ENCODE measurements around the gene KIAA1671.

The KIAA1671 gene

DNA sequence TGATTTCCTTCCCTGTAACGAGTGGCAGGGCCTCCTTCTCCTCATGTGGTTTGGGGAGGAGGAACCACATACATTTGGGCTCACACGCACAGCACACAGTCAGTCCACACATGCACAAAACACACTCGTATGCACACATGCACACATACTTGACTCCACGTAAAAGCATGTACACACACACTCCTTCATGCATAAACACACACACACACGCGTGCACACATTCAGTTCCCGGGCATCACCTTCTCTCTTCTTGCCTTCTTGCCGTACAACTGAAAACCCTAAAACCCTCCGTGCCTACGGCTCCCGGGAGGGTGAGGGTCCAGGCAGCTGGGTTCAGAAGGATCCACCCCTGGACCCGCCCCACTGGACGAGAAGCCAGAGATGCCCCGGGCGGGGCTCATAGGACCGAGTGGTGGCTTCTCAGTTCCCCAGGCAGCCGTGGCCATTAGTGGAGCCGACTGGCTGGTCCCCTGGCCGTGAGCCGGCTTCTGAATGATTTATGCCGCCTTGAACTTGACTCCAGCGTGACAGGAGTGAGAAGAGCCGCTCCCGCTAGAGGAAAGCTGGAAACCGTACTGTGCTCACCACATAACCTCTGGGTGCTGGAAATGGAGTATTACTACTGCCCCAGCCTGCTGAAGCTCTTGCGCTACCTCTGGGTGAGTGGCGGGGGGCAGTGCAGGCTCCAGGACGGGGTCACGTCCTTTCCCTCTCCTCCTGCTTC is 117.4 kb downstream of the KIAA1671 start:
- no peak for DNase-seq

DNA sequence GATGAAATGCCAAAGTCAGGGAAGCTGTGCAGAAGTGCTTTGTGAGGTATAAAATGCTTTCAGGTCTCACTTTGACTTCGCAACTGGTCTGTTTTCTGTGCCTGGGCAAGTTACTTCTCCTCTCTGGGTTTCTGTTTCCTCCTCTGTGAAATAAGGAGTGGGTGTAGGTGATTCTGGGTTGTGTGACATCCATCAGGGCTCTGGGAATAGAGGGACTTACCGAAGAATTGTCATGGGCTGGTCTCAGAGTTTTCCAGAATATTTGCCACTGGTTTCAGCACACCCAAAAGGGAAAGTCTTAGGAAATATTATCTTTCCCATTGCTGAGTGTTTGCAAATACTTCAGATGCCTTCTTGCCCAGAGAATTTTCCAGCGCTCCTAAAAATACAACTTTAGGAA is 118.4 kb downstream of the KIAA1671 start:
- no peak for DNase-seq

DNA sequence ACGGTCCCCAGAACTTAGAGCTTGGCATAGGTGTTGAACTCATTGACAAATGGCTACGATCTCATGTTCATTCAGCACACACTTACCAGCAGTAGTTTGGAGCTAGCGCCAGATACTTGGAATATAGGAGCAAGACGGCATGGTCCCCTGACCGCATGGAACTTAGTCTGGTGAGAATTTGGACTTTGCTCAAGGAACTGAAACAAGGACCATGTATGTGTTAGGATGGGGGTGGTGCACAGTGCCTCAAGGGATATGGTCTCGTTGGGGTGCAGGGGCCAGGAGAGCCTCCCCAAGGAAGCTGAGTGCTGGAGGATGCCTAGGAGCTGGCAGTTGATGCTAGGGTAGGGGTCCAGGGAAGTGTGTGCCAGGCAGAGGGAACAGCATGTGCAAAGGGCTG is 119.2 kb downstream of the KIAA1671 start:
- DNase-seq: no peak

DNA sequence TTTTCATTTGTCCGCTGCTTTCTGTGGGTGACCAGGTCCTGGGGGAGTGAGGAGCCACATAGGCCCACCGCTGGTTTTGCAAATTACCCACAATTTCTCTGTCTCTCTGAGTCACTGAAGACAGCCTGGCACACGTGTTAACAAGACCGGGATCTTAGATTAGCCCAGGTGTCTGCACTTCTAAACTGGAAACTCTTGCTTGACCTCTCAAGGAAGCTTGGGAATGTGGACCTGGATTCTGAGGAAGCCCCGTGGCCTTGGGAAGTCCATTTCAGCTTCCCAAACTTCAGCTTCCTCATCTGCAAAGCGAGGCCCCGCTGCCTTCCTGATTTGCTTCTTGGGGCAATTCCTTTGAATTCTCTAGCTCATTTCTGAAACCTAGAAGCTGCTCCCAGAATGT is 119.9 kb downstream of the KIAA1671 start:
- DNase-seq: no peak

DNA sequence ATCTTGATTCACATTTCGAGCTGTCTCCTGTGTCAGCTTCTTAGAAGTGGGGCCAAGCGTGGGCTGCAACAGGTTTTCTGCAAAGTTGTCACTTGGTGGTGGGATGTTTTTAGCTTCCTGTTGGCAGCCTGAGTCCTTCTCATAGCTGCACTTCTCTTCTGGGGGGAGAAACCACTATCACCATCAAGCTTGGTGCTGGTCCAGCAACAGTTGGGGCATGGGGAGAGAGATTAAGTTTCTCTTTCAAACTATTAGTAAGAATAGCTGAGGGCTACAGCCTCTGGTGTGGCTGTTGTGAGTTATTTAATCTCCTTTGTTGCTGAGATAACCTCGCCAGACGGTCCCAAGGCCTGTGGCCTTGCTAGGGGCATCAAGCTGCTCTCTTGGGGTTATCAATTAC is 123.8 kb downstream of the KIAA1671 start:
- DNase-seq: no peak

DNA sequence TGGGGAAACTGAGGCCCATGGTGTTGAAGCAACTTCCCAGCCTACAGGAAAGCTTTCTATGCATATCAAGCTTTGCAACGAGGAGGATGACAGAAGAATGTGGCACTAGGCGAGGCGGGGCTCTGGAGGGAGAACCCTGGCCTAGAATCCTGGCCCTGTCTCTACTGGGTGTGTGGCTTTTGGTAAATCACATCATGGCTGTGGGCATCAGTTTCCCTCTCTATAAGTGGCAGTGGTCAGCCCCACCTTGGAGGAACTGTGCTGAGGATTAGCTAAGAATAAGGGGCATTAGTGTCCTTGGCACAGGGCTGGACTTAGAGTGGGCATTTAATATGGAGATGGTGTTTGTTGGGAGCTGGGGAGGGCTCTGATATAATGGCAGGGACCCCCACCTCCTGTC is 124.5 kb downstream of the KIAA1671 start:
- no peak for DNase-seq

DNA sequence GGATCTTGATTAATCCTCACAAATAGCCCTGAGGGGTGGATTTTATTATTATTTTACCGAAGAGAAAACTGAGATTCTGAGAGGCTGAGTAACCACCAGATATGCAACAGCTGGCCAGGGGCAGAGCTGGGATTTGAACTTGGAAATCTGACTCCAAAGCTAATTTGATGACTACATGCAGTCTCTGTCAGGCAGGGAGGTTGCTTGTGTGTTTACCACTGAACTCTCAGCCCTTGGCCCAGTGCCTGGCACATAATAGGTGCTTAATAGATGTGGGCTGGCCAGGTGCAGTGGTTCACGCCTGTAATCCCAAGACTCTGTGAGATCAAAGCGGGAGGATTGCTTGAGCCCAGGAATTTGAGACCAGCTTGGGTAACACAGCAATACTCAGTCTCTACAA is 125.4 kb downstream of the KIAA1671 start:
- no peak for DNase-seq

DNA sequence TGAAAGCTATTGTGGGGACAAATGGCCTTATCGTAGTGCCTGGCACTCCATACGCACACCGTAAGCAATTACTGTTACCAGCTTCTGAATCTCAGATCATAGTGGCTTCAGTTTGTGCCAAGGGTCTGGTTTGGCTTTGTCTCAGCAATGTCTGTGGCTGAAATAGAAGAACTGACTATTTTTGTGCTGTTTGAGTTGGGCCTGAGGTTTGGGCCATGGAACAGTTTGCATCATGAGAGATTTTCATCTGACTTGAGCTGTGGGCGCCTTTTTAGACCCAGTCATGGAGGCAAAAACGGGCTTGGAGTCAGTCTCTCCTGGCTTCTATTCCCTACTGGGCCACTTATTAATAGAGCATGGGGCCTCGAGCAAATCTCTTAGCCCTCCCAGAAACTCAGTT is 126.1 kb downstream of the KIAA1671 start:
- no peak for DNase-seq

DNA sequence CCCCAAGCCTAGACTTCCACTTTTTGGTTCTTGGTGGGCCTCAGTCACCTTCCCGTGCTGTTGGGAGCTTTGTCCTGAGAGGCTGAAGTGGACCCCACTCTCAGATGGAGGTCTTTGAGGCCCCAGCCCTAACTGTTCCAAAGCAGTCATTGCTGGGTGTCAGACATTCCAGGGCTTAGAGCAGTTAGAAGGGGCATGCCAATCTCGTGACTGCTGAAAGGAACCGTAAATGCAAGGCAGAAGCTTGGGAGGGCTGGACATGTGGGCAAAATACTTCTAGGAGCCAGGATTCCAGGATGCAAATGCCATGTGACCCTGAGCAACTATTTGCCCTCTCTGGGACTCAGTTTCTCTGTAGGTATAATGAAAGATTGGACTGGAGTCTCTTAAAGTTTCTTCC is 128.3 kb downstream of the KIAA1671 start:
- no peak for DNase-seq

DNA sequence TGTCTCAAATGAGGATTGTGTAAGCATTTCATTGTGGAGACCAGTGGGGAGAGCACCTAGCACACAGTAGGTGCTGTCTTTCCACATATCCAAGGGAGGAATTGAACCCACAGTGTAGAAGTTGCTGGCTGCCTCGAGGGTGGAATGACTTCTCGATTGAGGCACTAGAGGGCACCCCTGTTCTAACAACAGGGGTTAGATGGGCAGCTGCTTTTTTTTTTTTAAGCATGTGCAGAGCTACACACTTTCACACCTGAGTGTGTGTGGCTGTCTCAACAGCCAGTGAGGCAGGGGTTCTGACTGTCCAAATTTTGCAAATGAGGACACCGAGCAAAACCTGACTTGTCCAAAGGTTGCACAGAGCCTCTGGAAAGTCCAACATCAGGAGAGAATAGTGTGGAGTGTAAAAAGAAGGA is 128.9 kb downstream of the KIAA1671 start:
- DNase-seq: no peak

DNA sequence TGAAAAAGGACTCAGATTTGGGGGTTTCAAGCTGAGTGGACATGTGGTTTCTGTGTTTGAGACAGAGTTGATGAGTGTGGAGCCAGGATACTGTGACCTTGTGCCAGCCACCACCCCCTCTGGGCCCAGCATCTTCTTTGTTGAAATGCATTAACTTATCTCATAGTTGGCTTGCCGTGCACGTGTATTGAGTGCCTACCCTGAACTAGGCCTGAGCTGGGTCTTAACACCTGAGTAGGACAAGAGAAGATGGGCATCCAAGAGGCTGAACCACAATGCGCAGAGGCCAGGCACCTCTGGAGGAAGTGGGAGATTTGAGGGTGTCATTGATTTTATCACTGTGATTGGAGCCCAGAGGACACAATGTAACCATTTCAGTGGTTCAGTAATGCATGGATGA is 129.6 kb downstream of the KIAA1671 start:
- DNase-seq: no peak

DNA sequence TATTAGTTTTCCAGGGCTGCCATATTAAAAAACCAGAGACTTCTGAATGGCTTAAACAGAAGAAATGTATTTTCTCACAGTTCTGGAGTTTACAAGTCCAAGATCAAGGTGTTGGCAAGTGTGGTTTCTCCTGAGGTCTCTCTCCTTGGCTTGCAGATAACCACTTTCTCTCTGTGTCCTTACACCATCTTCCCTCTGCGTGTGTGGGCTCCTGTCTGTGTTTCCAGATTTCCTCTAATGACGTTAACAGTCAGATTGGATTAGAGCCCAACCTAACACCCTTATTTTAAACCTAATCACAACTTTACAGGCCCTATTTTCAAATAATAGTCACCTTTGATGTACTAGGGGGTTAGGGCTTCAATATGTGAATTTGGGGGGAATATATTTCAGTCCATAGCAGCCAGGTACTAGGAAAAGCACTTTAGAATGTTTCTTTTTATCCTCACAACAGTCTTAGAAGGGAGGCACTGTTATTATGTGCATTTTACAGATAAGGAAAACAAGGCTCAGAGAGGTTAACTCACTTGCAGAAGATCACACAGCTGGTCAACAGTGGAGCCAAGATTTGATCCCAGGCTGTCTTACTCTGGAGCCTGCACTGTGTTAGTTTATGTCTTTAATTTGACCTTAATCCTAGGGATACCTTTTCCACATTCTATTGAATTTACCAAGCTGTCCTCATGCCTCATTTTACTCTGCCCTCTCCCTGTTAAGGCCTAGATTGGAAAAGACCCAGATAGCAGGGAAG is 130.7 kb downstream of the KIAA1671 start:
- DNase-seq: no peak

DNA sequence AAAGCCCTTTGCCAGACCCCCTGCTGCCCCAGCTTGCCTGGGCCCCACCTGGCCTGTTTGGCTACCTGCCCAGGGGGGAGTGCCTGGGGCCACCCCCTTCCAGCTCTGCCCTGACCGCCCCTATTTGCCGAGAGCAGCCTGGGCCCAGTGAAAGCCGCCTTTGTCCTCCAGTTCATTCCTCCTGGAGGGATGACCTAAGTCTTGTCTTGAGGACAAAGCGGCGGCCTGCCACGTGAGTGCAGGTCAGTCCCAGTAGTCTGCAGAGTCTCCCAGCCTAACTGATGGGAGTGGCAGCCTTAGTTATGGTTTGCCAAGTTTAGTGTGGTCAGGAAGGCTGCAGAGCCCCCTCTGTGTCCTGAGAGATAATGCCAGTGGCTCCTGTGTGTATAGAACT is 131.3 kb downstream of the KIAA1671 start:
- no peak for DNase-seq

DNA sequence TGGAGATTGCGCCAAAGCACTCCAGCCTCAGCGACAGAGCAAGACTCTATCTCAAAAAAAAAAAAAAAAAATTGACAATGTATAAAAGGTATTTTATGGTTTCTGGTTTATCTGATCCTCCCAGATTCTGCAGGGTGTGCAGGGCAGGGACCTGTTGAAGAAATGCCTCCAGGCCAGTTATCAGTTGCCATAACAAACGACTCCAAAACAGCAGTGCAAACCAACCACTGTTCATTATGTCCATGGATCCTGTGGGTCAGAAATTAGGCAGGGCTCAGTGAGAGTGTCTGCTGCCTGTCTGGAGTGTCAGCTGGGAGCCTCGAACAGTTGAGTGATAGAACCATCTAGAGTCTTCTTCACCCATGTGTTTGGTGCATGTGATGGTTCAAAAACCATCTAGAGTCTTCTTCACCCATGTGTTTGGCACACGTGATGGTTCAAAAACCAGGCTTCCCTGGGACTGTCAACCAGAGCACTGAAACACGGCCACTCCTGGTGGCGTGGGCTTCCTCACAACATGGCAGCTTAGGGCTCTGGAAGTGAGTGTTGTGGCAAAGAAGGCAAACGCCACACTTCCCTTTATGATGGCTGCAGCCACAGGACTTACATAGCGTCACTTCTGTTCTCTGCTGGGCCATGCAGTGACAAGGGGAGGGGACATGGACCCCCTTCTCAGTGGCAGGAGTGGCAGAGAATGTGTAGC is 132.0 kb downstream of the KIAA1671 start:
- no peak for DNase-seq

DNA sequence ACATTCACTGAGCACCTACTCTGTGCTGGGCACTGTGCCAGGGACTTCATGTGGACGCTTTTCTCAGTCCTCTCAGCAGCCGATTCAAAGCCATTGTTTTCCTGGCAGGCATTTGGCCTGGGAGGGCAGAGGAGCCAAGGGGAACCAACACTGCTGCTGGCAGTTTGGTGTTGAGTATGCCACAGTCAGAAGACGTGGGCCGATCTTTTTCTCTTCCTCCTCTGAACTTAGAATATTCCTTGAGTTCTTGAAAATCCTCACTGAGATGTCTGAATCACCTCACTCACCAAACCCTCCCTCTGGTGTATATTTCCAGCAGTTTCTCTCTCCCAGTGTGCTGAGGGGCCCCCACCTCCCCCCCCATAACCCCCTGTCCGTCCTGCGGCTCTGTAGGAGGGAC is 132.6 kb downstream of the KIAA1671 start:
- DNase-seq: no peak

DNA sequence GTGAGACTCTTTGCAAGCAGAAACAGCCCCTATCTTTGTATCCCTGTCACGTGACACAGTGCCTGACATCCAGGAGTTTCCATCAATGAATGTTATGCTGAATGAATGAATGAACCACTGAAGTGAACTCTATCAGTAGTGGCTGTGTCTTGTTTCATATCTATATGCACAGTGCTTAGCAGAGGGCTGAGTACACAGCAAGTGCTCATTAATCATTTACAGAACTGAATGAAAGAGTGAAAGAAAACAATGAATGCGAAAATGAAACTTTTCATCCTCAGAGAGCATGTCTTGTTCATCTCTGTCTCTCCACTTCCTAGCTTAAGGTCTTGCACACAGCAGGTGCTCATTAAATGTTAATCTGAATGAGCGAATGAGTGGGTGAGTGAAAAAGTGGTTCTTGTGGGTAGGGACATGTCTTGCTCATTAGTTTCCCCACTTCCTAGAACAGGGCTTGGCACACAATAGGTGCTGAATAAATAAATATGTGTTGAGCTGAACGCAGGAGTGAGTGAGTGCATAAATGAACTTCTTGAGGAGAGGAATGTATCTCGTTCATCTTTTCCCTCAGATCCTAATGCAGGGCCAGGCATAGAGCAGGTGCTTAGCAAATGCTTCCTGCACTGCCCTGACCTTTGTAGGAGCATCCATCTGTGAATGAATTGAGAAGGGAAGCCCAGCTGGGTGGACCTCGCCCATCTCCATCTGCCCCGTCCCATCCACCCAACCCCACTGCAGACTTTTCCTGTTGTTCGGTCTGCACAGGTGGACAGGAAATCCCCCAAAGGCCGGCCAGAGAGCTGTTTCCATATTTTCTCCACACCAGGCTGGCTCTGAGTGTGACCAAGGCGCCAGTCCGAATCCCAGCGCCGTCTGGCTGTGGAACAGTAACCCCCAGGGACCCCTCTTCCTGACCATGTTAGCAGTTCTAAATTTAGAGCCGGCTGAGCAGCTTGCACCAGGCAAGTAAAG is 133.7 kb downstream of the KIAA1671 start:
- no peak for DNase-seq

DNA sequence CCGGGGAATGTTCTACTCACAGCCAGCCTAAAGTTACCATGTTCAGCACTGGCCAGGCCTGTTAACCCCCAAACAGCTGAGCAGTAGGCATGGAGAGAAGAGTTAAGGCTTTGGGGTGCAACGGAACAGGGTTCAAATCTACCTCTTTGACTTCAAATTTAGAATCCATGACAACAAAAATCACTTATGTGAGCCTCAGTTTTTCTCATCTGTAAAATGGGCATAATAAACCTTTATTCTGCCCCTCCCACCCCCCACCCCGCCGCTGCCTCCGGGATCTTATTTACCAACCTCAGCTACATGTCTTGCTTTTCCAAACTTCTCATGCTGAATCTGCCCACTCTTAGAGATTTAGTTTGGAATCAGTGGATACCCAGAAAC is 134.4 kb downstream of the KIAA1671 start:
- DNase-seq: no peak

DNA sequence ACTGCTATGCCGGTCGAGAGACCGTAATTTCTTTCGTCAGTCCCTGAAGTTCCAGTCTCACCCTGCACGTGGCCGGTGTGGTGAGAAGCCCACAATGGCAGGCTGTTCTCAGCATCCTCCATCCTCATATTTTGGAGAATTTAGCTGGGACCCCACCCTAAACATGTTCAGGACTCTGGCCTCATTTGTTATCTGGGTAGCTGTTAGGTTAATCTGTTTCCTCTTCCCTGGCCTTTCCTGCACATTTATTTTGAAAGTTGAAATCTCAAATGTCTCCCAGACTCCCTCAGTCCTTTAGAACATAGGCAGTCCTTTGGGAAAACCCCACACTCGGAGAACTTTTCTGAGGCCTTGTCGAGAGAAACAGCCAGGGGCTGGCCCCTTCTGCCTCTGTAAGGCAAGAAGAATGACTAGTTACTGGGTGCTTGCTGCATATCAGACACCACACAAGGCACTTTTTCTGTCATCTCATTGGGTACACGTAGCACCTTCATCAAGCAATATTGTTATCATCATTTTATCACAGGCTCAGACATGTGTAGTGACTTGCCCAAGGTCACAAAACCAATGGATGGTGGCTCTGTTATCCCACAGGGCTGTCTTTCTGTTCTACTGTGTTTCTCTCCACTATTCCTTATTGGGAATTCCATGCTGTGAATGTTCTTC is 137.8 kb downstream of the KIAA1671 start:
- DNase-seq: no peak

DNA sequence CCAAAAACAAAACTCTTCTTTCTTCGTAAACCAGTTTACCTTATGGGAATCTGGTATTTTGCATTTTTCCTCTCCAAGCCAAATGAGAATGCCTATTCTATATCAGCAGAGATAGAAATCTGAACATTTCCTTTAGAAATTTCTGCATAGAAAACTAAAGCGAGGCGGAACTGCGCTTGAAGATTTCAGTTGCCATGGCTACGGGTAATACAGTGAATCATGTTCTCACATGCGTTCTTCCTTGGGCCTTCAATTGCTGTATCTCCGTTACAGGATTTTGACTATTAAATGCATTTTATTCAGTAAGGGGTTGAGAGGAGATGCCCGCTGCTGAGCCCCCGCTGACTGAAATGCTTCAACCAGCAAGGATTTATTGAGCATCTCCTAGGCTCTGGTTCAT is 138.9 kb downstream of the KIAA1671 start:
- DNase-seq: no peak

DNA sequence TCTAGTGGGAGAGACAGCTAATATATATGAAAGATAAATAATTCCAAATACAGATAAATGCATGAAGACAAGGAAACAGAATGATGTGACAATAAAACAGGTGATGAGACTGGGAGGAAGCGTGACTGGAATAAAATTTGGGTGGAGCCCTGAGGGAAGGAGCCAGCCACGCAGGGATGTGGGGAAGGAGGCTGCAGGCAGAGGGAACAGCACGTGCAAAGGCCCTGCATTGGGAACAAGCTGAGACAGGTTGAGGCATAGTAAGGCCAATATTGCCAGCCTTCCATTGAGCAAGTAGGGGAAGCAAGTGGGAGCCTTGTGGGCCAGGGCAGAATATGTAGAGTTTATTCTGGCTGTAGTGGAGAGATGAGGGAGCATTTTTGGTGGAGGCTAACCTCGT is 139.6 kb downstream of the KIAA1671 start:
- no peak for DNase-seq

DNA sequence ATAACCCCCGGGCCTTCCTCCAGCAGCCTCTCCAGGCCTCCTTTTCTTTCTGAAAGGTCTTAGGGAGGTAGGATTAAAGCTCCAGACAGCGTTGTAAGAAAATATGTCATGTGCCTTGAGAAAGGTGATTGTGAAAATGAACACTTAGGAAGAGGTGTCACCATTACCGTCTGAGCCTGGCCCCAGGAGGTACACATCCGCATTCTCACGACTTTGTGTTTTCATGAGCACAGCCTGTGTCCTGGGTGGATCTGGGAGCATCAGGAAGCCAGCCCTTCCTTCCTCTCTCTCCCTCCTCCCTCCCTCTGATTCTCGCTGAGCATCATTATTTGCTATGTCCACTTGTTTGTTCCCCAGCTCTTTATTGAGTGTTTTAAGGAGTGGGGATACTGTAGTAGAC is 142.1 kb downstream of the KIAA1671 start:
- no peak for DNase-seq

DNA sequence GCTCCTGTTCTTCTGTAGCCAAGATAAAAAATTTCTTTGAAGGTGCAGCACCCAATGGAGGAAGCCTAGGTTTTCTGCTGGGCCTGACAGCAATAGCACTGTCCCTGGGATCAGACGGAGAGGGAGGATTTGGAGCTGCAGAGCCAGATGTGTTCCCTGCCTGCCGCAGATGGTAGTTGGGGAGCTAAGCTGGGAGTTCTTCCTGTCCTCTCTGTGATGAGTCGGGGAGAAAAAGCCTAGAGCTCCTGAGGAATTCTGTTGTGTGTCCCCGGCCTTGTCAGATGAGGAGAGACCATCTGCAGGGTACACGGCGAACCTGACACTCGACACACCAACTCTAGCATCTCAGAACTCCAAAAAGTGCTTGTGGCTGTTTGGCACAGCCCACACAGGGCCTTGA is 143.4 kb downstream of the KIAA1671 start:
- DNase-seq: no peak
